Measurements from ENCODE around the gene NOTCH4. TPM values are rescaled to one million over a fixed set of nuclear protein-coding genes. Genes with fewer than 3 reads are reported as not detected.

The NOTCH4 gene
- total and polyA plus RNA-seq, 9 of the 15 experiments (the other 6 are each of a cell fraction or from before 2014, with no cell fraction given): 0.24 to 4.3 (median 1.7) TPM

GRCh38 chr6:32190054-32190851 is 33.6 kb downstream of the NOTCH4 start, which contains the start of gene PBX2 (continued):
- TF ChIP-seq ZNF134 (CRISPR knock-in tag; conservative IDR thresholded peaks at IDR 0.05) (no peak), CCNT2 (IDR thresholded peaks at IDR 0.05; ENCODE audit: borderline replicate concordance, extremely low read depth, insufficient read length, low read depth, low read length) (no peak), REST (IDR thresholded peaks at IDR 0.05; ENCODE audit: borderline replicate concordance) (no peak), REST (CRISPR knock-in tag; IDR thresholded peaks at IDR 0.05; ENCODE audit: low read depth) (peak; percentile 62; the same call in 1 of the 2 replicates), RNF219 (CRISPR knock-in tag; IDR thresholded peaks at IDR 0.05) (no peak), ZC3H8 (IDR thresholded peaks at IDR 0.05) (no peak), BCLAF1 (IDR thresholded peaks at IDR 0.05; ENCODE audit: borderline replicate concordance in 1 of 2, control insufficient read depth in 1 of 2, low read depth in 2 of 2, low read length in 1 of 2) (no peak), NFYB (IDR thresholded peaks at IDR 0.05; ENCODE audit: extremely low read depth, insufficient read length) (no peak), BHLHE40 (IDR thresholded peaks at IDR 0.05; ENCODE audit: low read length) (no peak), DIDO1 (tag; IDR thresholded peaks at IDR 0.05; ENCODE audit: low read depth) (no peak), NFATC3 (IDR thresholded peaks at IDR 0.05) (no peak), SAP30 (IDR thresholded peaks at IDR 0.05; ENCODE audit: borderline replicate concordance, insufficient read depth, low read depth, low read length, poor library complexity, severe bottlenecking) (peak; percentile 12), RBM39 (optimal IDR thresholded peaks at IDR 0.05; ENCODE audit: low read depth, low read length) (peak; percentile 75), TRIM28 (IDR thresholded peaks at IDR 0.05) (peak; percentile 53; the same call in 1 of the 2 replicates)

All from K562 (cell line).